Activated CD4-positive, alpha-beta T cell treated with anti-CD3 and anti-CD28 coated beads for 48 hours (primary cell): ENCODE data around the gene MID2.

Source experiments
- DNase-seq: peaks from one replicate; pipeline ENCODE4 v3.0.0-alpha.2; 2020

MID2 gene

GRCh38 chrX:107971636-107972035 is 146.0 kb downstream of the MID2 start:
- DNase-seq: no peak
